Hepatocyte (in vitro differentiated cells): ENCODE data around the gene DCAF10. TPM values are rescaled to one million over a fixed set of nuclear protein-coding genes. Genes with fewer than 3 reads are reported as not detected.
"Not testable (repeated sequence)": the region's sequence is repeated elsewhere in the genome, so short reads cannot be mapped to it uniquely, and the experiment has no call there.

Source experiments
- DNase-seq: peaks from one replicate; pipeline ENCODE4 v3.0.0-alpha.2; 2016; ENCODE audit warnings: low spot score
- H2AFZ ChIP-seq: fragments of 200-600 bp; sonication (generic); 2 replicates; pipeline ENCODE4 v1.6.0; 2016; ENCODE audit warnings: antibody characterized with exemption, mild to moderate bottlenecking
- H3K27ac ChIP-seq: fragments of 200-600 bp; sonication (generic); 2 replicates; pipeline ENCODE4 v1.5.1; 2016; ENCODE audit warnings: mild to moderate bottlenecking
- H3K27me3 ChIP-seq: fragments of 200-600 bp; sonication (generic); 2 replicates; pipeline ENCODE4 v1.6.1; 2016
- H3K36me3 ChIP-seq: fragments of 200-600 bp; sonication (generic); replicated peaks from 2 replicates; pipeline ENCODE4 v1.5.1; 2016; ENCODE audit warnings: low read depth; ENCODE audit not compliant: insufficient read depth
- H3K4me1 ChIP-seq: fragments of 200-600 bp; sonication (generic); 2 replicates; pipeline ENCODE4 v1.5.1; 2016; ENCODE audit warnings: mild to moderate bottlenecking, moderate library complexity; ENCODE audit not compliant: insufficient read depth
- H3K4me2 ChIP-seq: fragments of 200-600 bp; sonication (generic); 2 replicates; pipeline ENCODE4 v1.6.0; 2016
- H3K4me3 ChIP-seq: fragments of 200-600 bp; sonication (generic); 2 replicates; pipeline ENCODE4 v1.5.1; 2016; ENCODE audit warnings: mild to moderate bottlenecking
- H3K79me2 ChIP-seq: fragments of 200-600 bp; sonication (generic); 2 replicates; pipeline ENCODE4 v1.6.0; 2017; ENCODE audit warnings: mild to moderate bottlenecking
- H3K9me2 ChIP-seq: fragments of 200-600 bp; sonication (generic); replicated peaks from 2 replicates; pipeline ENCODE4 v1.6.0; 2017; ENCODE audit warnings: mild to moderate bottlenecking; ENCODE audit not compliant: insufficient read depth
- H3K9me3 ChIP-seq: fragments of 200-600 bp; sonication (generic); 2 replicates; pipeline ENCODE4 v1.5.1; 2016; ENCODE audit warnings: low read depth, mild to moderate bottlenecking
- H4K20me1 ChIP-seq: fragments of 200-600 bp; sonication (generic); 2 replicates; pipeline ENCODE4 v1.6.0; 2016; ENCODE audit warnings: mild to moderate bottlenecking; ENCODE audit not compliant: insufficient read depth, poor library complexity, severe bottlenecking
- CTCF ChIP-seq: fragments of 200-600 bp; sonication (generic); IDR thresholded peaks from 2 replicates; pipeline ENCODE4 v1.5.1; 2016; ENCODE audit warnings: antibody characterized with exemption, mild to moderate bottlenecking; ENCODE audit not compliant: poor library complexity
- EZH2 ChIP-seq: fragments of 200-600 bp; sonication (generic); IDR thresholded peaks from 2 replicates; pipeline ENCODE4 v1.6.1; 2016; ENCODE audit warnings: antibody characterized with exemption, mild to moderate bottlenecking, borderline replicate concordance
- EZH2phosphoT487 ChIP-seq: fragments of 200-600 bp; sonication (generic); IDR thresholded peaks from one replicate; pipeline ENCODE4 v1.6.1; 2018; ENCODE audit warnings: antibody characterized with exemption, mild to moderate bottlenecking, low read depth, moderate library complexity; ENCODE audit not compliant: unreplicated experiment, severe bottlenecking
- WGBS: methylation state at CpG from one replicate; pipeline ENCODE4 v1.1.6; 2016; ENCODE audit warnings: low lambda C conversion rate; ENCODE audit errors: missing lambda C conversion rate; 5-methylcytosine and 5-hydroxymethylcytosine counted together
- polyA plus RNA-seq: library from polyadenylated mRNA; unstranded; fragments of >200 nt; fragmentation: Nextera tagmentation; extraction: Ambion mirVana; gene quantifications from 2 replicates; pipeline ENCODE4 v1.2.1, GENCODE V29; 2016
- total RNA-seq: library from RNA; depleted of rRNA; stranded (reverse); fragments of >200 nt; gene quantifications from 2 replicates; pipeline ENCODE4 v1.2.3, GENCODE V29; 2014

Gene DCAF10
- total and polyA plus RNA-seq, 2 experiments from 2014 or later: 23.9 to 29.2 TPM

GRCh38 chr9:37889536-37889935 is 88.9 kb downstream of the DCAF10 start:
- no peak for TF ChIP-seq EZH2phosphoT487
- no peak for TF ChIP-seq EZH2
- TF ChIP-seq CTCF: no peak

GRCh38 chr9:37891042-37891441 is 90.4 kb downstream of the DCAF10 start:
- not testable (repeated sequence) for H4K20me1 ChIP-seq, H2AFZ ChIP-seq, H3K36me3 ChIP-seq, H3K9me2 ChIP-seq, H3K27ac ChIP-seq, H3K27me3 ChIP-seq, H3K4me1 ChIP-seq, H3K4me2 ChIP-seq, H3K9me3 ChIP-seq, DNase-seq, H3K4me3 ChIP-seq, H3K79me2 ChIP-seq
- 98% methylated on average over 17 of the region's 17 CpGs for WGBS

More at GRCh38 chr9:37889536-37889935, 88.9 kb downstream of the DCAF10 start:
- Histone ChIP-seq H3K36me3 (peaks cover 3% of the 10 kb centered on the region), H3K9me2 (no peaks in the 10 kb centered on the region), H4K20me1 (no peaks in the 10 kb centered on the region), H3K4me3 (no peak overlapping the region), H2AFZ (no peak overlapping the region), H3K27ac (no peak overlapping the region), H3K4me2 (no peak overlapping the region), H3K9me3 (no peaks in the 10 kb centered on the region), H3K4me1 (no peaks in the 10 kb centered on the region), H3K79me2 (no peaks in the 10 kb centered on the region), H3K27me3 (no peaks in the 10 kb centered on the region)
- DNase-seq: no peak

GRCh38 chr9:37892063-37892462 is 91.5 kb downstream of the DCAF10 start:
- Histone ChIP-seq H3K4me3 (no peak overlapping the region), H3K36me3 (peaks cover 3% of the 10 kb centered on the region), H3K9me2 (no peaks in the 10 kb centered on the region), H2AFZ (no peak overlapping the region), H3K27me3 (no peaks in the 10 kb centered on the region), H3K9me3 (no peaks in the 10 kb centered on the region), H3K4me1 (no peaks in the 10 kb centered on the region), H3K27ac (no peak overlapping the region), H4K20me1 (no peaks in the 10 kb centered on the region), H3K4me2 (no peak overlapping the region), H3K79me2 (no peaks in the 10 kb centered on the region)
- TF ChIP-seq CTCF (no peak), EZH2 (no peak), EZH2phosphoT487 (no peak)
- 96% methylated on average over 8 of the region's 8 CpGs for WGBS
- no peak for DNase-seq

GRCh38 chr9:37897665-37898064 is 97.1 kb downstream of the DCAF10 start:
- Histone ChIP-seq H2AFZ (no peak overlapping the region), H3K4me1 (peaks cover 9% of the 10 kb centered on the region), H3K9me2 (no peaks in the 10 kb centered on the region), H3K9me3 (no peaks in the 10 kb centered on the region), H3K36me3 (peaks cover 3% of the 10 kb centered on the region), H4K20me1 (peaks cover 2% of the 10 kb centered on the region), H3K4me3 (no peak overlapping the region), H3K27me3 (no peaks in the 10 kb centered on the region), H3K27ac (no peak overlapping the region), H3K79me2 (peaks cover 38% of the 10 kb centered on the region), H3K4me2 (no peak overlapping the region)
- TF ChIP-seq EZH2phosphoT487 (no peak), EZH2 (no peak), CTCF (no peak)
- WGBS: 74% methylated on average over 2 of the region's 2 CpGs
- DNase-seq: no peak
